ENCODE results near the gene TMEM8B. TPM values are rescaled to one million over a fixed set of nuclear protein-coding genes. Genes with fewer than 3 reads are reported as not detected.

The TMEM8B gene
- total and polyA plus RNA-seq, 10 of the 15 experiments (the other 5 are each of a cell fraction or from before 2014, with no cell fraction given): 0.19 to 7.6 (median 2.5) TPM

DNA sequence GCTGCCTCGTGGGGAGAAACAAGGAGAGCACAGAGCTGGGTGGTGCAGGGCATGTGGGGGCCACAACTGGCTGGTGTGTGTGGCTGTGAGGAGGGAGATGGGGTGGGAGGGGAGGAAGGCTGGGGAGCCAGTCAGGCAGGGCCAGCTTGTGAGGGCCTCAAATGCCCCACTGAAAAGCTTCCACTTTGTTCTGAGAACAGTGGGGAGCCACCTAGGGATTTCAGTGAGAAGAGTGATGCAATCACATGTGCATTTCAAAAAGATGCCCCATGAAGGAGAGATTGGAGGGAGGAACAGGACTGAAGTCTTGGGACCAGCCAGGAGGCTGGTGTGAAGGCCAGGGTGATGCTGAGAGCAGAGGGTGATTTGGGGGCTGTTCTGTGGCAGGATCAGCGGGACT, 39.9 kb downstream of the TMEM8B start (continued):
- TF ChIP-seq SMC3 (IDR thresholded peaks at IDR 0.05; ENCODE audit: borderline replicate concordance, low read length) (no peak), TBL1XR1 (IDR thresholded peaks at IDR 0.05; ENCODE audit: low read depth, low read length) (no peak), ZSCAN29 (IDR thresholded peaks at IDR 0.05) (no peak)

DNA sequence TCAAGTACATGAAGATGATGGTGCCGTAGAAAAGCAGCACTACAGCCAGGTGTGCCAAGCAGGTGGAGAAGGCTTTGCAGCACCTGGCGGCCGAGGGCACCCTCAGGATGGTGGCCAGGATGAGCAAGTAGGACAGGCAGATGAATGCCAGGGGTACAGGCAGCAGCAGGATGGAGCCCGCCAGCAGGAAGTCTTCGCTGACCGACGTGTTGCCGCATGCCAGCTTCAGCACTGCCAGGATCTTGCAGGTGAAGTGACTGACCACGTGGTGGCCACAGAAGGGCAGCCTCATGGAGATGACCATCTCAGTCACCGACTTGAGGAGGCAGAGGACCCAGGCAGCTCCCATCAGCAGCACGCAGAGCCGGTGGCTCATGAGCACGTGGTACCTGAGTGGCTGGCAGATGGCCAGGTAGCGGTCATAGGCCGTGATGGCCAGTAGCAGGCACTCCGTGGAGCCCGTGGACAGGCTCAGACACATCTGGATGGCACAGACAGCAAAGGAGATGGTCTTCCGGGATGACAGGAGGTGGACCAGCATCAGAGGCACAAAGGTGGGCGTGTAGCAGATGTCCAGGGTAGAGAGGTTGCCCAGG, 40.7 kb downstream of the TMEM8B start:
- WGBS (ENCODE audit: insufficient coverage, insufficient replicate concordance, low lambda C conversion rate, missing lambda C conversion rate): 60% methylated on average over 19 of the region's 19 CpGs
- in situ Hi-C loops (cut with MboI): no loop called here
- TF ChIP-seq CBX3 (IDR thresholded peaks at IDR 0.05; ENCODE audit: borderline replicate concordance, low read depth) (no peak), MEF2A (IDR thresholded peaks at IDR 0.05; ENCODE audit: insufficient read depth, low read depth, low read length) (no peak), YY1 (IDR thresholded peaks at IDR 0.05; ENCODE audit: low read depth, low read length) (no peak), IKZF1 (conservative IDR thresholded peaks at IDR 0.05) (no peak), ZNF622 (IDR thresholded peaks at IDR 0.05) (no peak), SREBF2 (IDR thresholded peaks at IDR 0.05; ENCODE audit: low read length) (no peak), ETV6 (conservative IDR thresholded peaks at IDR 0.05 in 1 of 2, IDR thresholded peaks at IDR 0.05 in 1 of 2; ENCODE audit: borderline replicate concordance in 1 of 2, low read depth in 1 of 2) (no peak), TAF1 (IDR thresholded peaks at IDR 0.05; ENCODE audit: borderline replicate concordance, low read depth, low read length) (no peak), MEF2B (IDR thresholded peaks at IDR 0.05; ENCODE audit: partially characterized antibody, poor library complexity, severe bottlenecking) (no peak), CHD2 (IDR thresholded peaks at IDR 0.05; ENCODE audit: borderline replicate concordance, low read depth, low read length) (no peak), WRNIP1 (IDR thresholded peaks at IDR 0.05; ENCODE audit: borderline replicate concordance, low read depth, low read length) (no peak)
- TF ChIP-seq, protein P1, sequence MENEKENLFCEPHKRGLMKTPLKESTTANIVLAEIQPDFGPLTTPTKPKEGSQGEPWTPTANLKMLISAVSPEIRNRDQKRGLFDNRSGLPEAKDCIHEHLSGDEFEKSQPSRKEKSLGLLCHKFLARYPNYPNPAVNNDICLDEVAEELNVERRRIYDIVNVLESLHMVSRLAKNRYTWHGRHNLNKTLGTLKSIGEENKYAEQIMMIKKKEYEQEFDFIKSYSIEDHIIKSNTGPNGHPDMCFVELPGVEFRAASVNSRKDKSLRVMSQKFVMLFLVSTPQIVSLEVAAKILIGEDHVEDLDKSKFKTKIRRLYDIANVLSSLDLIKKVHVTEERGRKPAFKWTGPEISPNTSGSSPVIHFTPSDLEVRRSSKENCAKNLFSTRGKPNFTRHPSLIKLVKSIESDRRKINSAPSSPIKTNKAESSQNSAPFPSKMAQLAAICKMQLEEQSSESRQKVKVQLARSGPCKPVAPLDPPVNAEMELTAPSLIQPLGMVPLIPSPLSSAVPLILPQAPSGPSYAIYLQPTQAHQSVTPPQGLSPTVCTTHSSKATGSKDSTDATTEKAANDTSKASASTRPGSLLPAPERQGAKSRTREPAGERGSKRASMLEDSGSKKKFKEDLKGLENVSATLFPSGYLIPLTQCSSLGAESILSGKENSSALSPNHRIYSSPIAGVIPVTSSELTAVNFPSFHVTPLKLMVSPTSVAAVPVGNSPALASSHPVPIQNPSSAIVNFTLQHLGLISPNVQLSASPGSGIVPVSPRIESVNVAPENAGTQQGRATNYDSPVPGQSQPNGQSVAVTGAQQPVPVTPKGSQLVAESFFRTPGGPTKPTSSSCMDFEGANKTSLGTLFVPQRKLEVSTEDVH (IDR thresholded peaks at IDR 0.05; ENCODE audit: low read depth, partially characterized antibody): no peak
- TF ChIP-seq, protein P2, sequence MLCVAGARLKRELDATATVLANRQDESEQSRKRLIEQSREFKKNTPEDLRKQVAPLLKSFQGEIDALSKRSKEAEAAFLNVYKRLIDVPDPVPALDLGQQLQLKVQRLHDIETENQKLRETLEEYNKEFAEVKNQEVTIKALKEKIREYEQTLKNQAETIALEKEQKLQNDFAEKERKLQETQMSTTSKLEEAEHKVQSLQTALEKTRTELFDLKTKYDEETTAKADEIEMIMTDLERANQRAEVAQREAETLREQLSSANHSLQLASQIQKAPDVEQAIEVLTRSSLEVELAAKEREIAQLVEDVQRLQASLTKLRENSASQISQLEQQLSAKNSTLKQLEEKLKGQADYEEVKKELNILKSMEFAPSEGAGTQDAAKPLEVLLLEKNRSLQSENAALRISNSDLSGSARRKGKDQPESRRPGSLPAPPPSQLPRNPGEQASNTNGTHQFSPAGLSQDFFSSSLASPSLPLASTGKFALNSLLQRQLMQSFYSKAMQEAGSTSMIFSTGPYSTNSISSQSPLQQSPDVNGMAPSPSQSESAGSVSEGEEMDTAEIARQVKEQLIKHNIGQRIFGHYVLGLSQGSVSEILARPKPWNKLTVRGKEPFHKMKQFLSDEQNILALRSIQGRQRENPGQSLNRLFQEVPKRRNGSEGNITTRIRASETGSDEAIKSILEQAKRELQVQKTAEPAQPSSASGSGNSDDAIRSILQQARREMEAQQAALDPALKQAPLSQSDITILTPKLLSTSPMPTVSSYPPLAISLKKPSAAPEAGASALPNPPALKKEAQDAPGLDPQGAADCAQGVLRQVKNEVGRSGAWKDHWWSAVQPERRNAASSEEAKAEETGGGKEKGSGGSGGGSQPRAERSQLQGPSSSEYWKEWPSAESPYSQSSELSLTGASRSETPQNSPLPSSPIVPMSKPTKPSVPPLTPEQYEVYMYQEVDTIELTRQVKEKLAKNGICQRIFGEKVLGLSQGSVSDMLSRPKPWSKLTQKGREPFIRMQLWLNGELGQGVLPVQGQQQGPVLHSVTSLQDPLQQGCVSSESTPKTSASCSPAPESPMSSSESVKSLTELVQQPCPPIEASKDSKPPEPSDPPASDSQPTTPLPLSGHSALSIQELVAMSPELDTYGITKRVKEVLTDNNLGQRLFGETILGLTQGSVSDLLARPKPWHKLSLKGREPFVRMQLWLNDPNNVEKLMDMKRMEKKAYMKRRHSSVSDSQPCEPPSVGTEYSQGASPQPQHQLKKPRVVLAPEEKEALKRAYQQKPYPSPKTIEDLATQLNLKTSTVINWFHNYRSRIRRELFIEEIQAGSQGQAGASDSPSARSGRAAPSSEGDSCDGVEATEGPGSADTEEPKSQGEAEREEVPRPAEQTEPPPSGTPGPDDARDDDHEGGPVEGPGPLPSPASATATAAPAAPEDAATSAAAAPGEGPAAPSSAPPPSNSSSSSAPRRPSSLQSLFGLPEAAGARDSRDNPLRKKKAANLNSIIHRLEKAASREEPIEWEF (IDR thresholded peaks at IDR 0.05; ENCODE audit: insufficient replicate concordance, low read depth, low read length): no peak

More for the DNA sequence above, 40.7 kb downstream of the TMEM8B start:
- no peaks in the 10 kb centered on the region for H3K4me1 ChIP-seq (ENCODE audit: control insufficient read depth, insufficient read depth, low read length)
- BruUV-seq (replicated peaks): no TSS peak
- H3K36me3 ChIP-seq (ENCODE audit: control insufficient read depth in 2 of 2, insufficient read depth in 2 of 2, low read length in 1 of 2): no peaks in the 10 kb centered on the region
- no peaks in the 10 kb centered on the region for H3K9me3 ChIP-seq (replicated peaks; ENCODE audit: control insufficient read depth, insufficient read depth, low read length)
- no peak overlapping the region for H2AFZ ChIP-seq (ENCODE audit: control insufficient read depth, low read depth, low read length)
- no peak overlapping the region for H3K9ac ChIP-seq (ENCODE audit: control insufficient read depth, insufficient read depth, low read length)
- H3K27me3 ChIP-seq (replicated peaks in 1 of 2; ENCODE audit: control insufficient read depth in 2 of 2, insufficient read depth in 2 of 2, low read length in 1 of 2): no peaks in the 10 kb centered on the region
- no peak for DNase-seq (ENCODE audit: low read depth, low spot score)
- SMC1A ChIA-PET (ENCODE audit: uncharacterized antibody, unreplicated experiment): interaction anchor here (0.8 kb wide), 1 partner anchor 13 kb away, joined by 3 read pairs; no protein-coding TSS in a partner anchor
- POLR2A ChIA-PET: no interaction called here
- H3K27ac ChIP-seq (ENCODE audit: control insufficient read depth, insufficient read depth): no peak overlapping the region
- CTCF ChIA-PET: interaction anchor here (1.2 kb wide), 1 partner anchor 79 kb away, joined by 4 read pairs; no protein-coding TSS in a partner anchor
- no peak for FAIRE-seq
- H4K20me1 ChIP-seq (ENCODE audit: control insufficient read depth, insufficient read depth): no peaks in the 10 kb centered on the region
- RAD21 ChIA-PET (ENCODE audit: unreplicated experiment): no interaction called here
- intact Hi-C loops (cut with micrococcal nuclease; ENCODE audit: unreplicated experiment): no loop called here
- no peak for ATAC-seq
- no peak overlapping the region for H3K4me2 ChIP-seq (ENCODE audit: control insufficient read depth, insufficient read depth)
- H3K79me2 ChIP-seq (ENCODE audit: control insufficient read depth, insufficient read depth, low read length): no peaks in the 10 kb centered on the region
- no peak overlapping the region for H3K4me3 ChIP-seq

Data from GM12878 (cell line).